GM13977 (cell line): ENCODE data around the gene HS6ST1.

Experiments used
- DNase-seq: peaks from one replicate; pipeline ENCODE4 v3.0.0; 2012; ENCODE audit warnings: low spot score
- CTCF ChIP-seq: IDR thresholded peaks from 2 replicates; pipeline ENCODE4 v1.5.1; 2012; ENCODE audit warnings: mild to moderate bottlenecking, control low read depth; ENCODE audit not compliant: insufficient read depth; ENCODE audit errors: extremely low read depth, missing control alignments
- in situ Hi-C: fragments of 300-500 bp; cut with MboI; formaldehyde crosslinking; loops from one replicate; pipeline ENCODE4 v1.12.0; 2022; ENCODE audit warnings: low sequenced_read_pairs, low pct_unique_long_range_greater_than_20kb, mixed read lengths, inconsistent platforms; ENCODE audit not compliant: unreplicated experiment

Gene HS6ST1

GRCh38 chr2:128276878-128277675 lies 41.6 kb downstream of the HS6ST1 start:
- in situ Hi-C loops = no loop called here
- no peak for DNase-seq
- no peak for TF ChIP-seq CTCF

- in situ Hi-C loops = no loop called here
- TF ChIP-seq CTCF = no peak
These were observed 43.1 kb downstream of the HS6ST1 start for GRCh38 chr2:128275498-128276045.

GRCh38 chr2:128274218-128274617 lies 44.5 kb downstream of the HS6ST1 start:
- TF ChIP-seq CTCF = no peak

More at GRCh38 chr2:128275498-128276045, 43.1 kb downstream of the HS6ST1 start:
- no peak for DNase-seq

GRCh38 chr2:128273469-128274081 lies 45.1 kb downstream of the HS6ST1 start:
- no peak for DNase-seq
- TF ChIP-seq CTCF = no peak
- in situ Hi-C loops = no loop called here

More at GRCh38 chr2:128274218-128274617, 44.5 kb downstream of the HS6ST1 start:
- in situ Hi-C loops = no loop called here
- DNase-seq = no peak

GRCh38 chr2:128272601-128273468 lies 45.8 kb downstream of the HS6ST1 start:
- TF ChIP-seq CTCF = no peak
- no peak for DNase-seq
- in situ Hi-C loops = no loop called here

GRCh38 chr2:128271911-128272600 lies 46.6 kb downstream of the HS6ST1 start:
- no peak for TF ChIP-seq CTCF
- no peak for DNase-seq
- in situ Hi-C loops = no loop called here
